ENCODE data around the gene FCHSD2.
"Not testable (repeated sequence)": the region's sequence is repeated elsewhere in the genome, so short reads cannot be mapped to it uniquely, and the experiment has no call there.

FCHSD2 gene

GRCh38 chr11:72867970-72868369 is 274.1 kb downstream of the FCHSD2 start:
- no peak for DNase-seq (ENCODE audit: low read depth)

- no peak for DNase-seq (ENCODE audit: low read depth)
Measured at GRCh38 chr11:72864702-72865655, 277.1 kb downstream of the FCHSD2 start.

GRCh38 chr11:72863916-72864315 is 278.2 kb downstream of the FCHSD2 start:
- no peak for DNase-seq (ENCODE audit: low read depth)

DNA sequence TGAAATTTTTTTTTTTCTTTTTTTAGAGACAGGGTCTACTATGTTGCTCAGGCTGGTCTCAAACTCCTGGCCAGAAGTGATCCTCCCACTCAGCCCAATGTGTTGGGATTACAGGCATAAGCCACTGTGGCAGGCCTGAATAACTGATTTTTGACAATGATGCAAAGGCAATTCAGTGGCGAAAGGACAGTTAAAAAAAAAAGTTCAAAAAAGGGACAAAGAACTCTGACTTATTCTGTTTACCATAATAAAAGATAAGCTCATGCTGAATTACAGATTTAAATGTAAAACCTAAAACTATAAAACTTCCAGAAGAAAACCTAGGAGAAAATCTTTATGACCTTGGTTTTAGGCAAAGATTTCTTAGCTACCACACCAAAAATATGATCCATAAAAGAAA is 279.0 kb downstream of the FCHSD2 start:
- no peak for DNase-seq (ENCODE audit: low read depth)

DNA sequence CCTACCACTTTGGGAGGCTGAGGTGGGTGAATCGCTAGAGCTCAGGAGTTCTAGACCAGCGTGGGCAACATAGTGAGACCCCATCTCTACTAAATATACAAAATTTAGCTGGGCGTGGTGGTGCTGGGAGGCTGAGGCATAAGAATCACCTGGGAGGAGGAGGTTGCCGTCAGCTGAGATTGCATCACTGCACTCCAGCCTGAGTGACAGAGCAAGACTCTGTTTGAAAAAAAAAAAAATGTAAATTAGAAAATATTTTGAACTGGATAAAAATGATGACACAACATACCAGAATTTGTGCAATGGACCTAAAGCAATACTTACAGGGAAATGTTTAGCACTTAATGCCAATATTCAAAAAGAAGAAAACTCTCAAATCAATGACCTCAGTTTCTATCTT is 281.5 kb downstream of the FCHSD2 start:
- DNase-seq (ENCODE audit: low read depth) = no peak

- DNase-seq (ENCODE audit: low read depth) = no peak
Measured at GRCh38 chr11:72860010-72860409, 282.1 kb downstream of the FCHSD2 start.

DNA sequence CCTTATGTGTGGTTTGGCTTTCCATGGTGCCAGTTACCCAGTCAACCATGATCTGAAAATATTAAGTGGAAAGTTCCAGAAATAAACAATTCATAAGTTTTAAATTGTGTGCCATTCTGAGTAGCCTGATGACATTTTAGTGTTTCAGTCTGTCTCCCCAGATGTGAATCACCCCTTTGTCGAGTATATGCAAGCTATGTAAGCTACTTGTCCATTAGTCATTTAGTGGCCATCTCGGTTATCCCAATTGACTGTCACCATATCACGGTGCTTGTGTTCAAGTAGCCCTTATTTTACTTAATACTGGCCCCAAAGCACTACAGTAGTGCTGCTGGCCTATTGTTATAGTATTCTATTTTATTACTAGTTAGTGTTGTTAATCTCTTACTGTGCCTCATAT is 283.0 kb downstream of the FCHSD2 start:
- DNase-seq (ENCODE audit: low read depth) = no peak

DNA sequence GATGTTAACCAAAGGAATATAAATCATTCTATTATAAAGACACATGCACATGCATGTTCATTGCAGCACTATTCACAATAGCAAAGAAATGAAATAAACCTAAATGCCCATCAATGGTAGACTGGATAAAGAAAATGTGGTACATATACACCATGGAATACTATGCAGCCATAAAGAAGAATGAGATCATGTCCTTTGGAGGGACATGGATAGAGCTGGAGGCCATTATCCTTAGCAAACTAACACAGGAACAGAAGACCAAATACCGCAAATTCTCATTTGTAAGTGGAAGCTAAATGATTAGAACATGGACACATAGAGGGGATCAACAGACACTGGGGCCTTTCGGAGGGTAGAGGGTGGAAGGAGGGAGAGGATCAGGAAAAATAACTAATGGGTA is 283.9 kb downstream of the FCHSD2 start:
- DNase-seq (ENCODE audit: low read depth) = not testable (repeated sequence)

DNA sequence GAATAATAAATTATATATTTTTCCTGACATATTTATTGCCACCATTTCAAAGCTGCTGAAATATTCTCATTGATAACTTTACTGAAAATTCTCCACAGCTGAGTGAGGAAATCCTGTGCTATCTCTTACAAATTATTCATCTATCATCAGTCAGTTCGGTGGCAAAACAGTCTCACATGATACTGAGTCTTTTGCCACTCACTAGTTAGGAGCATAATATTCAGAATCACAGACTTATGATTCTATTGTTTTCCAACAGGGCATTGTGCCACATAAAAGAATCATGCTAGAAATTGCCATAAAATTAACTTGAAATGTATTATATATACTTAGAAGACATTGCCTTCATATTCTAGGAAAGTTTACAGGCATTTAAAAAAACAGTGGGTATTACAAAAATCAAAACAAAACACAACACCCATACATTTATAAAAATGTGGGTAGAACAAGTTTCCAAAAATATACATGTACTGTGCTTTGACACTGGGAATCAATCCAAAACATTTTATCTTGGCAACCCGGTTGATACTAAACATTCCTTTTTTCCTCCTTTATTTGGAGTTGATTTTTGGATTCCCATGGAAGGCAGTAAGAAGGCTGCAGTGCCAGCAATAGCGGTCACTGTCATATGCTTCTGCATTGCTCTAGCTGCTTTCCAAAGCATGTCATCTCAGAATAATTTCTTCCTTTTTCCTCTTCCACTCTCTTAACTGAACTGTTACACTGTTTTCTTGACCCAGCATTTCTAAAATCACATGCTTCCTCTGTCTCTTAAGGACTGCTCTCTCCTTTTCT is 285.4 kb downstream of the FCHSD2 start:
- DNase-seq (ENCODE audit: low read depth) = no peak

DNA sequence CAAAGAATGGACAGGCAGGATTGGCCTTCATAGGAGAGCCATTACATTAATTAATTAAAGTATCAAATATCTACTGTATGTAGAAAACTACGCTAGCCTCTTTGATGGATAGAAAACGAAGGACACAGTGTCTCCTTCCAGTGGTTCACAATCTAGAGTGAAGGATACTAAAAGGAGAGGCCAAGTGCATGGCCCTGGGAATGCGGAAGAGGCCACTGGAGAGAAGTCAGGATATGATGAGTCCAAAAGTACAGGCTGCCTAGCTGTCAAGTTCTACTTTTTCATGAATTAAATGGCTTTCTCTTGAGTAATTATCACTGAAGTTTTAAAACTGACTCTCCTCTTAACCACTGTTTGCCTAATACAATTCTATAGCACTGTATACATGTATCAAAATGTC is 286.1 kb downstream of the FCHSD2 start:
- no peak for DNase-seq (ENCODE audit: low read depth)

GRCh38 chr11:72851726-72852125 is 290.4 kb downstream of the FCHSD2 start:
- no peak for DNase-seq (ENCODE audit: low read depth)

- no peak for DNase-seq (ENCODE audit: low read depth)
Measured at GRCh38 chr11:72850832-72851231, 291.3 kb downstream of the FCHSD2 start.

DNA sequence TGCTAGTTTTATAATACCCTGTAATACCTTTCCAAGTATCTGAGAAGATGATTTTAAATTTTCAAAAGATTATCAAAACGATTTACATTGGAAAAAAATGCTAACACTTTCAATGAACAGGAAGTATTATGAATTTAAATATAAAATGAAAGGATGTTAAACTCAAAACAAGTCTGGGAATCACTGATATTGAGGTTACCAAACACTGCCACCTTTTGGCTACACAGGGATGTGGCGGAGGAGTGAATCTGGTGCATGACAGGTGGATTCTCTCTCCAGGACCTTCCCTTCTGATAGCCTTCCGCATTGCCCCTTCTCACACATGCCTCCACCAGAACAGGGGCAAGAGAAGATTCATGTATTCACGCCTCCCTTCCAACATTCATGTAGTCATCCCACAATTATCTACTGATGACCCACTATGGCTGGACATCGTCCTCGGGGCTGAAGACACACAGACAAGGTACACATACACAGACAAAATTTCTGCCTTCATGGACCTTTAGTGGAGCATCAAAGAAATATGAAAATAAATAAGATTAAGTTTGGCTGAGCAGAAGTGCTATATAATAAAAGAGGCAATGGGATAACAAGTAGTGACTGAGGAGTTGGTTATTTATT is 293.2 kb downstream of the FCHSD2 start:
- DNase-seq (ENCODE audit: low read depth) = no peak

- no peak for DNase-seq (ENCODE audit: low read depth)
Measured at GRCh38 chr11:72844356-72844755, 297.8 kb downstream of the FCHSD2 start.

GRCh38 chr11:72842653-72843330 is 299.3 kb downstream of the FCHSD2 start:
- no peak for DNase-seq (ENCODE audit: low read depth)

- no peak for DNase-seq (ENCODE audit: low read depth)
Measured at GRCh38 chr11:72842126-72842525, 300.0 kb downstream of the FCHSD2 start.

DNA sequence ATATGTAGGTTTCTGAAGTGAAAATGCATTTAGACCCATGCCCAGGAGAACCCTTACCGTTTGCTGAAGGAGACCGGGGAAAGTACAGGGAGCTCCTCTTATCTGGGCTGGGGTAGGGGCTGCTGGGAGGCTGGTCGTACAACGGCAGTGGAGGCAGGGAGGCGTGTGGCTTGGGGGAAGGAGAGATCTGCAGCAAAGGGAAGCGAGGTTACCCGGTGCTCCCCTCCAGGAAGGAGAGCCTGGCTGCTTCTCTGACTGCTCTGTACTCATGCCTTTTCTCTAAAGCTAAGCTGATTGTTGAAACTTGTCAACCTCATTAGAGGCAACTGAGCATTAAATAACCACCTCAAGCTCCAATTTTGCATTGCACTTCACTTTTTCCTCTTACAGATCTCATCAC is 300.7 kb downstream of the FCHSD2 start:
- no peak for DNase-seq (ENCODE audit: low read depth)

DNA sequence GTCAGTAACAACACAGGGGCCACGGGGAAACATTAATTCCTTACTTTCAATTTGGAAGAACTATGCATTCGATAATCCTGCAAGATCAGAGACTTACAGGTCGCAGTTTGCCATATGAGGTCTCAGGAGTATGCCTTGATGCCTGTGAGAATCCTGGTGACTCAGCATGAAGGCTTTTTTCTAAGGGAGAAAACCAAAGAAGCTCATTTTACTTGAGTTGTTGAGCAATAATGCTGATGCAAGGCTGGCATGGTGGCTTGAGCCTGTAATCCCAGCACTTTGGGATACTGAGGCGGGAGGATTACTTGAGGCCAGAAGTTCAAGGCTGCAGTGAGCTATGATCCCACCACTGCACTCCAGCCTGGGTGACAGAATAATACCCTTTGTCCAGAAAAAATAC is 301.3 kb downstream of the FCHSD2 start:
- DNase-seq (ENCODE audit: low read depth) = no peak

DNA sequence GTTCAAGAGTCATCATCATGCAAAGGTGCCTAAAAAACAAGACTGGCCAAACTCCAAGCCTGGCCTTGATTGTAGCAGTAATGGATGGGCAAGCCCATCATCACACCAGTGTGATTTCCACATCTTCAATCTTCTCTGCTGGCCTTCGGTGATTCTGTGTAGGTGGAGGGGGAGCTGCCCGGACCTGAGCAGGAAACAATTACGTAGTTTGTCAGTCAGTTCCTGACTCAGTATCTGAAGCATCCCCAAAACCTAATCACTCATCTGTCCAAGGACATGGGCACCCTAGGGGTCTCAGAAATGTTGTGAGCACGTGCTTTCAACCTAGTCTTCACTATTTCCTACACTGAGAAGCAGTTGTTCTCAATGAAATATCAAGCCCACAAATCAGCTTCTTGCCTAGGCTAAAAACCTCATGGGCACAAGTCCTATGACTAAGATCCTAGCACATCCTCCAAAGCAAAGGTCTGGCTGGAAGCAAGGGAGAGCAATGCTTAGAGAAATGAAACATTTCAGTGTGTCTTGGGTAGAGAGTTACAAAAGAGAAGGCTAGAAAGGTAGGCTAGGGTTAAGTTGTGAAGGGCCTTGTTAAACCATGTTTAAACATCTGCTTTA is 303.3 kb downstream of the FCHSD2 start:
- DNase-seq (ENCODE audit: low read depth) = no peak

DNA sequence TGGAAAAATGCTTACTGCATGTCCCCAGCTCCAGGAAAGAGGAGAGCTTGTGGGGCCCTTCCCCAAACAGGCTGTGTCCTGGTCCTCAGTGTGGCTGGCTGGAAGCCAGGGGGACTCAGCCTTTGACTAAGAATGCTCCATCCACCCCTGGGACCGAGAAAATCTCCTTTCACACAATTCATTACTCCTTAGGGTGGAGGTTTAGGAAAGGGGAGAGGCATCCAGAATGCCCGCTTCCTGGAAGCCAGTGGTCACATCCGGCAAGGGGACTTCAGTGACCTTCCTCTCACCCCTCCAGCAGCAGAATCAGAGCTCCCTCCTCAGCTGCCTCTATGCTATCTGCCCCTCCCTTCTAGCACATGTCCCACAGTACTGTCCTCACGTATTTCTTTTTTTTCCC is 306.0 kb downstream of the FCHSD2 start:
- no peak for DNase-seq (ENCODE audit: low read depth)

GRCh38 chr11:72834905-72835304 is 307.2 kb downstream of the FCHSD2 start:
- no peak for DNase-seq (ENCODE audit: low read depth)
